ENCODE measurements around the gene DPY19L3.

DNA sequence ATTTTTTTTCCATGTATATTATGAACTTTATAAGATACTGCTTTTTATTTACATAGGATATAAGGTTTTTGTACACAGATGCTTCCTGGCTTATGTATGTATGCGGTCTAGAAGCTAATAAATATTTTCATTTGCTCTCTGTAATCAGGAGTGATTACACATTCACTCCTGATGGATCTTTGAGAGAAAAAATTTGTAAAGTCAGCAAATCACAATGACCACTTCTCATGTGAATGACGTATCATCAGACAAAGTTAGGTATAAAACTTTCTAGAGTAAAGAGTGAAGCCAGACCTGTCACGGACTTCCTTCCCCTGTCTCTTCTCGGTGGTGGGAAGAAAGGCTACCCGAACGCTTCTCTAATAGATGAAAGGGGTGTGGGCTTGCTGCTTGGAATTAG is 31.1 kb downstream of the DPY19L3 start:
- no peak for TF ChIP-seq POLR2A (IDR thresholded peaks at IDR 0.05)
- TF ChIP-seq, protein P1, sequence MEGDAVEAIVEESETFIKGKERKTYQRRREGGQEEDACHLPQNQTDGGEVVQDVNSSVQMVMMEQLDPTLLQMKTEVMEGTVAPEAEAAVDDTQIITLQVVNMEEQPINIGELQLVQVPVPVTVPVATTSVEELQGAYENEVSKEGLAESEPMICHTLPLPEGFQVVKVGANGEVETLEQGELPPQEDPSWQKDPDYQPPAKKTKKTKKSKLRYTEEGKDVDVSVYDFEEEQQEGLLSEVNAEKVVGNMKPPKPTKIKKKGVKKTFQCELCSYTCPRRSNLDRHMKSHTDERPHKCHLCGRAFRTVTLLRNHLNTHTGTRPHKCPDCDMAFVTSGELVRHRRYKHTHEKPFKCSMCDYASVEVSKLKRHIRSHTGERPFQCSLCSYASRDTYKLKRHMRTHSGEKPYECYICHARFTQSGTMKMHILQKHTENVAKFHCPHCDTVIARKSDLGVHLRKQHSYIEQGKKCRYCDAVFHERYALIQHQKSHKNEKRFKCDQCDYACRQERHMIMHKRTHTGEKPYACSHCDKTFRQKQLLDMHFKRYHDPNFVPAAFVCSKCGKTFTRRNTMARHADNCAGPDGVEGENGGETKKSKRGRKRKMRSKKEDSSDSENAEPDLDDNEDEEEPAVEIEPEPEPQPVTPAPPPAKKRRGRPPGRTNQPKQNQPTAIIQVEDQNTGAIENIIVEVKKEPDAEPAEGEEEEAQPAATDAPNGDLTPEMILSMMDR (IDR thresholded peaks at IDR 0.05): no peak

All from thyroid gland (tissue), 4 donors.